HG03159 (cell line): Measurements from ENCODE around the gene SKAP1.
A peak's percentile ranks its signal among the peaks of the same experiment; 100 is the strongest.
"Not testable (repeated sequence)": the region's sequence is repeated elsewhere in the genome, so short reads cannot be mapped to it uniquely, and the experiment has no call there.

ENCODE experiments used
- ATAC-seq: cut with Tn5 transposase; IDR thresholded peaks from one replicate; pipeline ENCODE4 v1.9.1; 2021; ENCODE audit warnings: mild to moderate bottlenecking, moderate library complexity; ENCODE audit not compliant: unreplicated experiment

The SKAP1 gene

GRCh38 chr17:48250059-48250458 lies 180.0 kb downstream of the SKAP1 start:
- ATAC-seq, result not testable (repeated sequence)

- no peak for ATAC-seq
These were observed 182.4 kb downstream of the SKAP1 start for GRCh38 chr17:48247603-48248002.

GRCh38 chr17:48247038-48247437 lies 183.0 kb downstream of the SKAP1 start:
- no peak for ATAC-seq

- ATAC-seq, result no peak
These were observed 183.4 kb downstream of the SKAP1 start for GRCh38 chr17:48246612-48247011.

- not testable (repeated sequence) for ATAC-seq
These were observed 184.5 kb downstream of the SKAP1 start for GRCh38 chr17:48245465-48246033.

GRCh38 chr17:48244814-48245213 lies 185.2 kb downstream of the SKAP1 start:
- no peak for ATAC-seq

GRCh38 chr17:48244121-48244711 lies 185.8 kb downstream of the SKAP1 start:
- ATAC-seq, result no peak

GRCh38 chr17:48241770-48242497 lies 188.1 kb downstream of the SKAP1 start:
- no peak for ATAC-seq

- peak; percentile 72 for ATAC-seq
These were observed 188.9 kb downstream of the SKAP1 start for GRCh38 chr17:48241131-48241591.

- no peak for ATAC-seq
These were observed 189.4 kb downstream of the SKAP1 start for GRCh38 chr17:48240562-48241130.

GRCh38 chr17:48240122-48240521 lies 189.9 kb downstream of the SKAP1 start:
- no peak for ATAC-seq

GRCh38 chr17:48239603-48239995 lies 190.4 kb downstream of the SKAP1 start:
- no peak for ATAC-seq

GRCh38 chr17:48238933-48239602 lies 190.9 kb downstream of the SKAP1 start:
- no peak for ATAC-seq

- no peak for ATAC-seq
These were observed 192.6 kb downstream of the SKAP1 start for GRCh38 chr17:48237456-48237855.

- ATAC-seq, result no peak
These were observed 193.3 kb downstream of the SKAP1 start for GRCh38 chr17:48236681-48237134.

- ATAC-seq, result no peak
These were observed 195.1 kb downstream of the SKAP1 start for GRCh38 chr17:48234922-48235321.

- ATAC-seq, result no peak
These were observed 197.7 kb downstream of the SKAP1 start for GRCh38 chr17:48231995-48232959.

- no peak for ATAC-seq
These were observed 200.1 kb downstream of the SKAP1 start for GRCh38 chr17:48229936-48230335.

GRCh38 chr17:48228720-48229119 lies 201.3 kb downstream of the SKAP1 start:
- ATAC-seq, result no peak
